MCF 10A (cell line): ENCODE measurements around the gene DDX42. TPM values are rescaled to one million over a fixed set of nuclear protein-coding genes. Genes with fewer than 3 reads are reported as not detected.

Experiments used
- BruUV-seq: library from RNA; stranded (reverse); fragments of 400-500 nt; replicated peaks from 2 replicates; lab custom pipeline; 2021; lab: Mats Ljungman, UMichigan
- CTCF ChIA-PET: fragments of 300-600 bp; sonication (Branson Sonifier 250); formaldehyde crosslinking; extraction: SDS; loops from one replicate; lab custom pipeline; 2021; ENCODE audit warnings: antibody characterized with exemption, inconsistent platforms; lab: Yijun Ruan, JAX
- POLR2A ChIA-PET: fragments of 300-600, 350-650 bp; sonication (Branson Sonifier 250); formaldehyde crosslinking; extraction: SDS; loops from one replicate; lab custom pipeline; 2020; ENCODE audit warnings: antibody characterized with exemption, inconsistent platforms; lab: Yijun Ruan, JAX
- DNase-seq: peaks from one replicate; pipeline ENCODE4 v3.0.0-alpha.2; 2018; ENCODE audit not compliant: unreplicated experiment
- H3K27ac Mint-ChIP-seq: one replicate; pipeline ENCODE4 v1.8.0; 2022; ENCODE audit warnings: mild to moderate bottlenecking, low read depth, mixed read lengths; ENCODE audit not compliant: unreplicated experiment
- H3K27me3 Mint-ChIP-seq: one replicate; pipeline ENCODE4 v1.8.0; 2022; ENCODE audit warnings: mixed read lengths; ENCODE audit not compliant: insufficient read depth, unreplicated experiment
- H3K36me3 Mint-ChIP-seq: one replicate; pipeline ENCODE4 v1.8.0; 2022; ENCODE audit warnings: mild to moderate bottlenecking, moderate library complexity, mixed read lengths; ENCODE audit not compliant: insufficient read depth, unreplicated experiment
- H3K4me1 Mint-ChIP-seq: one replicate; pipeline ENCODE4 v1.8.0; 2022; ENCODE audit warnings: mixed read lengths; ENCODE audit not compliant: insufficient read depth, unreplicated experiment
- H3K4me3 Mint-ChIP-seq: one replicate; pipeline ENCODE4 v1.8.0; 2022; ENCODE audit warnings: mild to moderate bottlenecking, moderate library complexity, mixed read lengths; ENCODE audit not compliant: unreplicated experiment
- H3K9me3 Mint-ChIP-seq: one replicate; pipeline ENCODE4 v1.8.0; 2022; ENCODE audit warnings: mixed read lengths; ENCODE audit not compliant: unreplicated experiment
- CTCF ChIP-seq: fragments of 200-600 bp; IDR thresholded peaks from one replicate; pipeline ENCODE4 v1.8.0; 2022; ENCODE audit warnings: antibody characterized with exemption, mild to moderate bottlenecking; ENCODE audit not compliant: unreplicated experiment
- intact Hi-C: fragments of 100-400 bp; cut with micrococcal nuclease; formaldehyde crosslinking; loops from 2 replicates; pipeline ENCODE4 v1.14.1; 2022
- total RNA-seq: library from RNA; stranded (reverse); gene quantifications from 2 replicates; pipeline ENCODE4 v1.2.3, GENCODE V29; 2022

DDX42 gene
- total RNA-seq, 1 experiment from 2014 or later, result 144 TPM

- H3K36me3 Mint-ChIP-seq, result peaks cover 78% of the 10 kb centered on the region
- no peak overlapping the region for H3K27ac Mint-ChIP-seq
- H3K27me3 Mint-ChIP-seq, result no peaks in the 10 kb centered on the region
- POLR2A ChIA-PET, result interaction anchor here (1.2 kb wide), 1 partner anchor 59 kb away, joined by 3 read pairs; the partner anchor contains the start of genes CCDC47 and DDX42
- TF ChIP-seq CTCF, result no peak
- no peak overlapping the region for H3K4me3 Mint-ChIP-seq
- CTCF ChIA-PET, result interaction anchor here (0.7 to 1.0 kb wide), 2 partner anchors 8 to 399 kb away, joined by 3 to 5 read pairs; no protein-coding TSS in a partner anchor
- no TSS peak for BruUV-seq
- intact Hi-C loops, result no loop called here
- DNase-seq, result no peak
- peaks cover 15% of the 10 kb centered on the region for H3K4me1 Mint-ChIP-seq
- H3K9me3 Mint-ChIP-seq, result no peaks in the 10 kb centered on the region
Measured at GRCh38 chr17:63832455-63832854, 58.5 kb downstream of the DDX42 start.

GRCh38 chr17:63833026-63833740 lies 59.2 kb downstream of the DDX42 start:
- Mint-ChIP-seq H3K27me3 (no peaks in the 10 kb centered on the region), H3K27ac (no peak overlapping the region), H3K36me3 (peaks cover 71% of the 10 kb centered on the region), H3K4me3 (no peak overlapping the region), H3K4me1 (peaks cover 15% of the 10 kb centered on the region), H3K9me3 (no peaks in the 10 kb centered on the region)
- BruUV-seq, result TSS peak; percentile 31
- intact Hi-C loops, result no loop called here
- DNase-seq, result no peak
- no peak for TF ChIP-seq CTCF
- CTCF ChIA-PET, result interaction anchor here (0.7 to 1.6 kb wide), 4 partner anchors 9 to 400 kb away, joined by 3 to 5 read pairs (median 4); no protein-coding TSS in a partner anchor
- POLR2A ChIA-PET, result interaction anchor here (1.0 to 1.2 kb wide), 2 partner anchors 8 to 60 kb away, joined by 3 to 6 read pairs; partner anchors contain the start of genes CCDC47 and DDX42

DNA sequence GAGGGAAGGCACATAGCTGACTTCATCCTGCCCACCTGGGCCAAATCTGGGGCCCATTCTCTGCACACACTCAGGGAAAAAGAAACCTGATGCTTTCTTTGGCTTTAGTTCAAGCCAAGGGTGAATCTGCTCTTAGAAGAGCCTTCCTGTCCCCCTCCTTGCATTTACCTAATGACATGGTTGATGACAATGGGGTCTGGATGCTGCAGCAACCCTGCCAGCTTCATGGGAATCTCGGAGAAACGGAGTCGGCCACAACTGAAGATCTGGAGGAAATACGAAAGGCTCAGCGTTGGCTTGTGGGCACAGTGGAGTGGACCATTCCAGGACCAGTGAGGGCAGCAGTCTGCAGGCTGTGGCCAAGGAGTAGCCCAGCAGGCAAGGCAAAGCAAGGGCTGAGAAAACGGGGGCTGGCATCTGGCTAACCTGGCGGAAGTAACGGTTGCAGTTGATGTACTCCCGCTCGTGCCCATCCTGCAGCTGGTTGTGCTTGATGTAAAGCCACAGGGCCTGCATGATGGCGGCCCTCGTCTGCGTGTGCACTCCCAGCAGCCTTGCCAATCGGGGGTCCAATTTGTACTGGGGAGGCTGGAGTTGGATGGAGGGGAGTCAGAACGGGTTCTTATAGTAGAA lies 59.9 kb downstream of the DDX42 start:
- no peaks in the 10 kb centered on the region for H3K27me3 Mint-ChIP-seq
- no peak overlapping the region for H3K27ac Mint-ChIP-seq
- TF ChIP-seq CTCF, result no peak
- ChIA-PET POLR2A (interaction anchor here (0.7 to 1.7 kb wide), 3 partner anchors 7 to 61 kb away, joined by 3 to 7 read pairs (median 6); partner anchors contain the start of genes CCDC47 and DDX42), CTCF (interaction anchor here (0.6 to 2.4 kb wide), 16 partner anchors 9 to 237 kb away, joined by 3 to 9 read pairs (median 3); partner anchors contain the start of gene DDX42)
- DNase-seq, result no peak
- H3K36me3 Mint-ChIP-seq, result peaks cover 68% of the 10 kb centered on the region
- intact Hi-C loops, result no loop called here
- peaks cover 18% of the 10 kb centered on the region for H3K4me1 Mint-ChIP-seq
- no peaks in the 10 kb centered on the region for H3K9me3 Mint-ChIP-seq
- BruUV-seq, result no TSS peak
- H3K4me3 Mint-ChIP-seq, result no peak overlapping the region
